Heart left ventricle (tissue), 16 donors: ENCODE data around the gene ZC3H12C. TPM values are rescaled to one million over a fixed set of nuclear protein-coding genes. Genes with fewer than 3 reads are reported as not detected.

Source experiments
- ATAC-seq, 4 donors: fragments of 200-7000 bp; cut with Tn5 transposase; one replicate each; pipeline ENCODE4 v1.9.1; 2020 to 2022; ENCODE audit warnings: moderate library complexity in 4 of 4, mild to moderate bottlenecking in 3 of 4, moderate number of reproducible peaks in 1 of 4
- DNase-seq, 5 donors: peaks; one replicate each; pipeline ENCODE4 v3.0.0-alpha.2; 2020
- H3K27ac ChIP-seq, 12 donors: fragments of 200-600 bp; sonication (generic) in 4 of 12; one replicate each; pipeline versions ENCODE4 v1.5.0 to v1.8.0; 2016 to 2022; ENCODE audit warnings: mild to moderate bottlenecking in 2 of 12
- H3K27me3 ChIP-seq, 9 donors: fragments of 200-600 bp; sonication (generic) in 2 of 9; one replicate each; pipeline versions ENCODE4 v1.5.1 to v1.8.0; 2016 to 2022; ENCODE audit warnings: mild to moderate bottlenecking in 3 of 9
- H3K36me3 ChIP-seq, 9 donors: fragments of 200-600 bp; sonication (generic) in 2 of 9; one replicate each; pipeline versions ENCODE4 v1.5.0 to v1.8.0; 2018 to 2022; ENCODE audit warnings: mild to moderate bottlenecking in 2 of 9
- H3K4me1 ChIP-seq, 12 donors: fragments of 200-600 bp; sonication (generic) in 4 of 12; one replicate each; pipeline versions ENCODE4 v1.5.0 to v1.8.0; 2016 to 2022; ENCODE audit warnings: mild to moderate bottlenecking in 3 of 12
- H3K4me3 ChIP-seq, 12 donors: fragments of 200-600 bp; sonication (generic) in 4 of 12; one replicate each; pipeline versions ENCODE4 v1.5.0 to v1.8.0; 2017 to 2022; ENCODE audit warnings: mild to moderate bottlenecking in 9 of 12, moderate library complexity in 4 of 12
- H3K9me3 ChIP-seq, 12 donors: fragments of 200-600 bp; sonication (generic) in 4 of 12; one replicate each; pipeline versions ENCODE4 v1.5.0 to v1.8.0; 2016 to 2022; ENCODE audit warnings: mild to moderate bottlenecking in 1 of 12
- CTCF ChIP-seq, 12 donors: fragments of 200-600 bp; sonication (generic) in 4 of 12; IDR thresholded peaks; one replicate each; pipeline versions ENCODE4 v1.5.0 to v1.8.0; 2018 to 2022; ENCODE audit warnings: antibody characterized with exemption in 12 of 12, mild to moderate bottlenecking in 5 of 12
- POLR2A ChIP-seq, 2 donors: fragments of 450-650 bp; IDR thresholded peaks; one replicate each; pipeline ENCODE4 v1.6.1; 2017; ENCODE audit warnings: antibody characterized with exemption in 2 of 2, mild to moderate bottlenecking in 2 of 2, moderate library complexity in 2 of 2
- WGBS, 4 donors: extraction: QIAGEN DNeasy Blood & Tissue Kit in 2 of 4; methylation state at CpG; one replicate each; pipeline versions ENCODE4 v1.1.5 to v1.1.7; 2013 to 2018; 5-methylcytosine and 5-hydroxymethylcytosine counted together
- intact Hi-C, 10 donors: fragments of 100-400 bp; cut with DNase I; formaldehyde crosslinking; loops; one replicate each; pipeline versions ENCODE4 v1.11.1 to v1.14.2; 2022
- polyA plus RNA-seq, 2 donors: library from polyadenylated mRNA; stranded (reverse); fragments of 200-250 nt; gene quantifications; one replicate each; pipeline ENCODE4 v1.2.3, GENCODE V29; 2013
- total RNA-seq, 9 donors: library from RNA; depleted of rRNA in 2 of 9; stranded (reverse); fragments of >200 nt in 2 of 9; fragmentation: NEBNext Ultra II Directional in 3 of 9; extraction: Animal tissue kit (Norgen Biotek cat#: 25700) in 3 of 9; gene quantifications; one replicate each; pipeline versions ENCODE4 v1.1.0 to v1.2.4, GENCODE V29; 2016 to 2023
- donor health status: ischemic (EF 13 %, LVEDD 7.1; RV severe dilation, severe dysfunction).
- donor health status: healthy with polysubstance abuse.
- donor health status: DM: no; HTN: yes; CAD: no.
- donor health status: DM: no; HTN: no; CAD: no.
- donor health status: ischemic (EF 25% LVEDD 6.9; RV normal size, moderate dysfunction).
- donor health status: ischemic (EF 25% LVEDD 5.7; RV mildly dilated, moderate dysfunction).
- donor health status: healthy.
- donor health status: DM: yes; HTN: yes; CAD: no.
- donor health status: ischemic (EF 35%, LVEDD 5.7; RV mildly dilated, moderate dysfunction).
- donor health status: nonischemic (EF 11% LVEDD 7.7; RV severe dilation, severe dysfunction).
- donor health status: DM: yes; HTN: yes; CAD: no.
- donor health status: PGD.
- donor health status: ischemic (EF 29% LVEDD 5.4; RV normal size, mild dysfunction).
- donor health status: nonischemic (EF 23%, LVEDD 6.1; RV moderate dilation, normal function).

ZC3H12C gene
- total and polyA plus RNA-seq, 11 donors: 2.1 to 24.3 (median 17.3) TPM

- intact Hi-C loops: no loop called here
- 60 to 66% (median 64%) methylated on average over 2 of the region's 2 CpGs for WGBS, 4 donors
- H3K9me3 ChIP-seq: no peaks in the 10 kb centered on the region
- H3K36me3 ChIP-seq: peaks cover 0 to 10% (median 5%) of the 10 kb centered on the region in 9 donors
- no peak for TF ChIP-seq CTCF (IDR thresholded peaks at IDR 0.05)
- TF ChIP-seq POLR2A (IDR thresholded peaks at IDR 0.05): no peak
- no peak for DNase-seq
- H3K27ac ChIP-seq: no peak overlapping the region
- no peak overlapping the region for H3K4me3 ChIP-seq
- ATAC-seq: no peak
- H3K27me3 ChIP-seq: no peaks in the 10 kb centered on the region
- H3K4me1 ChIP-seq: peaks cover 0 to 29% (median 7%) of the 10 kb centered on the region in 12 donors
Measured at GRCh38 chr11:110133160-110133559, 40.0 kb downstream of the ZC3H12C start.

- WGBS, 4 donors: 67 to 78% (median 70%) methylated on average over 6 of the region's 6 CpGs
- ATAC-seq (peak in 1 of 4 donors; percentile 38), DNase-seq (no peak)
- H3K27ac ChIP-seq: no peak overlapping the region
- no peaks in the 10 kb centered on the region for H3K9me3 ChIP-seq
- intact Hi-C loops: no loop called here
- no peak overlapping the region for H3K4me3 ChIP-seq
- no peaks in the 10 kb centered on the region for H3K27me3 ChIP-seq
- TF ChIP-seq POLR2A (IDR thresholded peaks at IDR 0.05) (no peak), CTCF (IDR thresholded peaks at IDR 0.05) (no peak)
- peaks cover 0 to 26% (median 6%) of the 10 kb centered on the region in 12 donors for H3K4me1 ChIP-seq
- peaks cover 0 to 13% (median 5%) of the 10 kb centered on the region in 9 donors for H3K36me3 ChIP-seq
Measured at GRCh38 chr11:110134110-110134509, 40.9 kb downstream of the ZC3H12C start.

GRCh38 chr11:110141812-110142211 lies 48.6 kb downstream of the ZC3H12C start:
- Histone ChIP-seq H3K4me1 (peaks cover 0 to under 1% (median 0%) of the 10 kb centered on the region in 12 donors), H3K4me3 (no peak overlapping the region), H3K27me3 (no peaks in the 10 kb centered on the region), H3K9me3 (no peaks in the 10 kb centered on the region), H3K27ac (no peak overlapping the region), H3K36me3 (peaks cover 0 to 11% (median 3%) of the 10 kb centered on the region in 9 donors)
- intact Hi-C loops: no loop called here
- no peak for TF ChIP-seq CTCF (IDR thresholded peaks at IDR 0.05)
- no peak for TF ChIP-seq POLR2A (IDR thresholded peaks at IDR 0.05)
- DNase-seq (no peak), ATAC-seq (no peak)

GRCh38 chr11:110147962-110148709 lies 54.9 kb downstream of the ZC3H12C start:
- no peak for DNase-seq
- no peaks in the 10 kb centered on the region for H3K27me3 ChIP-seq
- H3K4me1 ChIP-seq: peaks cover 0 to 25% (median 14%) of the 10 kb centered on the region in 12 donors
- peak overlapping the region in 3 of 12 donors; percentile 8 to 44 (median 25) for H3K27ac ChIP-seq
- H3K36me3 ChIP-seq: peaks cover 0 to 5% (median 0%) of the 10 kb centered on the region in 9 donors
- intact Hi-C loops: no loop called here
- TF ChIP-seq POLR2A (IDR thresholded peaks at IDR 0.05) (no peak), CTCF (IDR thresholded peaks at IDR 0.05) (no peak)
- H3K4me3 ChIP-seq: no peak overlapping the region
- ATAC-seq: peak in 2 of 4 donors; percentile 41 to 75
- no peaks in the 10 kb centered on the region for H3K9me3 ChIP-seq
- WGBS, 4 donors: 50 to 59% (median 53%) methylated on average over 3 of the region's 3 CpGs
